DMS53 treated with DMSO at 0.1 percent for 48 hours (cell line): ENCODE results near the gene VIM.

Experiments
- DNase-seq: peaks from one replicate; lab custom pipeline; 2025; ENCODE audit not compliant: unreplicated experiment; lab: John Stamatoyannopoulos, UW

The VIM gene

GRCh38 chr10:17209302-17209701 lies 18.7 kb upstream of the VIM start:
- no peak for DNase-seq

- no peak for DNase-seq
These were observed 18.2 kb upstream of the VIM start for GRCh38 chr10:17209881-17210280.

- DNase-seq: no peak
These were observed 17.7 kb upstream of the VIM start for GRCh38 chr10:17210361-17210760.

- DNase-seq: no peak
These were observed 15.2 kb upstream of the VIM start for GRCh38 chr10:17212802-17213221.

- peak; percentile 14 for DNase-seq
These were observed 14.2 kb upstream of the VIM start for GRCh38 chr10:17213646-17214349.

GRCh38 chr10:17214526-17214925 lies 13.5 kb upstream of the VIM start:
- no peak for DNase-seq

- DNase-seq: no peak
These were observed 12.9 kb upstream of the VIM start for GRCh38 chr10:17214971-17215781.

GRCh38 chr10:17215782-17216122 lies 12.3 kb upstream of the VIM start:
- DNase-seq: no peak

GRCh38 chr10:17216217-17216900 lies 11.7 kb upstream of the VIM start:
- peak; percentile 41 for DNase-seq

- no peak for DNase-seq
These were observed 11.1 kb upstream of the VIM start for GRCh38 chr10:17216901-17217395.

GRCh38 chr10:17217631-17218232 lies 10.3 kb upstream of the VIM start:
- no peak for DNase-seq

- no peak for DNase-seq
These were observed 9.0 kb upstream of the VIM start for GRCh38 chr10:17219024-17219423.

GRCh38 chr10:17220652-17221100 lies 7.4 kb upstream of the VIM start:
- DNase-seq: peak; percentile 76

- no peak for DNase-seq
These were observed 5.7 kb upstream of the VIM start for GRCh38 chr10:17222329-17222728.

GRCh38 chr10:17225808-17226207 lies 2.2 kb upstream of the VIM start:
- no peak for DNase-seq

GRCh38 chr10:17226891-17227303 lies 1.1 kb upstream of the VIM start:
- no peak for DNase-seq

- no peak for DNase-seq
These were observed 512 bp upstream of the VIM start for GRCh38 chr10:17227367-17228090.

GRCh38 chr10:17229016-17229716 lies 1.1 kb downstream of the VIM start:
- no peak for DNase-seq

GRCh38 chr10:17229717-17229966 lies 1.6 kb downstream of the VIM start:
- DNase-seq: no peak

- DNase-seq: peak; percentile 67
These were observed 2.1 kb downstream of the VIM start for GRCh38 chr10:17229967-17230682.
